Mesothelial cell of epicardium (in vitro differentiated cells): ENCODE results near the gene MCAM. TPM values are rescaled to one million over a fixed set of nuclear protein-coding genes. Genes with fewer than 3 reads are reported as not detected.

Experiments
- DNase-seq, 2 experiments: peaks; one replicate each; pipeline ENCODE4 v3.0.0; 2021; ENCODE audit warnings: low spot score in 2 of 2; ENCODE audit not compliant: unreplicated experiment in 2 of 2
- H3K27ac Mint-ChIP-seq: 2 replicates; pipeline ENCODE4 v1.8.0; 2021; ENCODE audit warnings: mixed read lengths
- H3K27me3 Mint-ChIP-seq: 2 replicates; pipeline ENCODE4 v1.8.0; 2021; ENCODE audit warnings: low read depth, mixed read lengths
- H3K36me3 Mint-ChIP-seq: 2 replicates; pipeline ENCODE4 v1.8.0; 2021; ENCODE audit warnings: mixed read lengths
- H3K4me1 Mint-ChIP-seq: 2 replicates; pipeline ENCODE4 v1.8.0; 2021; ENCODE audit warnings: mixed read lengths
- H3K4me3 Mint-ChIP-seq: 2 replicates; pipeline ENCODE4 v1.8.0; 2021; ENCODE audit warnings: mild to moderate bottlenecking, moderate library complexity, mixed read lengths
- H3K9me3 Mint-ChIP-seq: 2 replicates; pipeline ENCODE4 v1.8.0; 2021; ENCODE audit warnings: mixed read lengths
- CTCF ChIP-seq: fragments of 200-600 bp; sonication (generic); IDR thresholded peaks from one replicate; pipeline ENCODE4 v1.5.0; 2021; ENCODE audit warnings: antibody characterized with exemption; ENCODE audit not compliant: unreplicated experiment
- total RNA-seq: library from RNA; stranded (reverse); gene quantifications from 3 replicates; pipeline ENCODE4 v1.2.1, GENCODE V29; 2021

MCAM gene
- total RNA-seq, 1 donor from 2014 or later, result 26.7 TPM

- peaks cover 38% of the 10 kb centered on the region for H3K36me3 Mint-ChIP-seq
- H3K4me3 Mint-ChIP-seq, result no peak overlapping the region
Measured at GRCh38 chr11:119295178-119295577, 21.8 kb downstream of the MCAM start.

GRCh38 chr11:119293461-119293860 lies 23.5 kb downstream of the MCAM start:
- no peak for TF ChIP-seq CTCF
- Mint-ChIP-seq H3K9me3 (no peaks in the 10 kb centered on the region), H3K4me3 (no peak overlapping the region), H3K4me1 (peaks cover 18% of the 10 kb centered on the region), H3K36me3 (peaks cover 34% of the 10 kb centered on the region), H3K27ac (no peak overlapping the region), H3K27me3 (no peaks in the 10 kb centered on the region)
- no peak for DNase-seq

More at GRCh38 chr11:119295178-119295577, 21.8 kb downstream of the MCAM start:
- TF ChIP-seq CTCF, result no peak
- H3K27ac Mint-ChIP-seq, result no peak overlapping the region
- H3K4me1 Mint-ChIP-seq, result peaks cover 25% of the 10 kb centered on the region
- no peak for DNase-seq
- no peaks in the 10 kb centered on the region for H3K27me3 Mint-ChIP-seq
- no peaks in the 10 kb centered on the region for H3K9me3 Mint-ChIP-seq

- Mint-ChIP-seq H3K4me1 (peaks cover under 1% of the 10 kb centered on the region), H3K4me3 (no peak overlapping the region), H3K27ac (no peak overlapping the region), H3K36me3 (peaks cover 34% of the 10 kb centered on the region), H3K27me3 (no peaks in the 10 kb centered on the region), H3K9me3 (no peaks in the 10 kb centered on the region)
- TF ChIP-seq CTCF, result no peak
- no peak for DNase-seq
Measured at GRCh38 chr11:119290894-119291497, 25.9 kb downstream of the MCAM start.

- no peak for DNase-seq
- no peak overlapping the region for H3K27ac Mint-ChIP-seq
- no peaks in the 10 kb centered on the region for H3K27me3 Mint-ChIP-seq
- no peak overlapping the region for H3K4me3 Mint-ChIP-seq
- no peaks in the 10 kb centered on the region for H3K9me3 Mint-ChIP-seq
- no peaks in the 10 kb centered on the region for H3K4me1 Mint-ChIP-seq
- TF ChIP-seq CTCF, result no peak
- H3K36me3 Mint-ChIP-seq, result peaks cover 42% of the 10 kb centered on the region
Measured at GRCh38 chr11:119288219-119288618, 28.7 kb downstream of the MCAM start.

GRCh38 chr11:119285431-119285830 lies 31.5 kb downstream of the MCAM start:
- no peak for TF ChIP-seq CTCF
- H3K27ac Mint-ChIP-seq, result no peak overlapping the region
- peaks cover 26% of the 10 kb centered on the region for H3K36me3 Mint-ChIP-seq
- no peaks in the 10 kb centered on the region for H3K9me3 Mint-ChIP-seq
- no peaks in the 10 kb centered on the region for H3K27me3 Mint-ChIP-seq
- DNase-seq, result no peak
- no peak overlapping the region for H3K4me3 Mint-ChIP-seq
- peaks cover 2% of the 10 kb centered on the region for H3K4me1 Mint-ChIP-seq
